Thyroid gland (tissue), 4 donors: ENCODE data around the gene TRIL.

ENCODE experiments used
- POLR2A ChIP-seq, 2 donors: fragments of 450-650 bp; IDR thresholded peaks; one replicate each; pipeline ENCODE4 v1.6.1; 2017; ENCODE audit warnings: antibody characterized with exemption in 2 of 2, mild to moderate bottlenecking in 2 of 2, moderate library complexity in 1 of 2
- TF ChIP-seq, protein P1 (sequence below), 6 experiments: fragments of 200-600 bp in 3 of 6; fragments of 450-650 bp in 3 of 6; sonication (generic) in 3 of 6; IDR thresholded peaks; one replicate each; pipeline ENCODE4 v1.5.1; 2016 to 2019; ENCODE audit warnings: antibody characterized with exemption in 6 of 6, mild to moderate bottlenecking in 2 of 6, inconsistent platforms in 1 of 6, moderate library complexity in 1 of 6

DNA sequence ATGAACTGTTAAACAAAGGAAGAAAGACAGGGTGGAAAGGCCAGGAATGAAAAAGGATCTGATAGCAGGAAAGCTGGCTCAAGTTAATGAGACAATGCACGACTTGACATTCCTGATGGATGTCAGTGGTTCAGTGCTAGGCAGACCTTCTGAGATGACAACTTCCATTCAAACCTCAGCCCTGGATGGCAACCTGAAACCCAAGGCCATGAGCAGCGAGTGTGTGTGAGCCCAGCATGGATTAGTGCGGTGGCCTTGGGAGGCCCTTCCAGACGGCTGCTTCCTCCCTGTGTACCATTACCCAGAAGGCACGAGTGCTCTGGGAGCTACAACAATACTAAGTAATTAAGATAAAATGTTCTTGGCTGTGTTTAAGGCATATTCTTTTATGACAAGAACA lies 18.8 kb downstream of the TRIL start:
- TF ChIP-seq, protein P1, sequence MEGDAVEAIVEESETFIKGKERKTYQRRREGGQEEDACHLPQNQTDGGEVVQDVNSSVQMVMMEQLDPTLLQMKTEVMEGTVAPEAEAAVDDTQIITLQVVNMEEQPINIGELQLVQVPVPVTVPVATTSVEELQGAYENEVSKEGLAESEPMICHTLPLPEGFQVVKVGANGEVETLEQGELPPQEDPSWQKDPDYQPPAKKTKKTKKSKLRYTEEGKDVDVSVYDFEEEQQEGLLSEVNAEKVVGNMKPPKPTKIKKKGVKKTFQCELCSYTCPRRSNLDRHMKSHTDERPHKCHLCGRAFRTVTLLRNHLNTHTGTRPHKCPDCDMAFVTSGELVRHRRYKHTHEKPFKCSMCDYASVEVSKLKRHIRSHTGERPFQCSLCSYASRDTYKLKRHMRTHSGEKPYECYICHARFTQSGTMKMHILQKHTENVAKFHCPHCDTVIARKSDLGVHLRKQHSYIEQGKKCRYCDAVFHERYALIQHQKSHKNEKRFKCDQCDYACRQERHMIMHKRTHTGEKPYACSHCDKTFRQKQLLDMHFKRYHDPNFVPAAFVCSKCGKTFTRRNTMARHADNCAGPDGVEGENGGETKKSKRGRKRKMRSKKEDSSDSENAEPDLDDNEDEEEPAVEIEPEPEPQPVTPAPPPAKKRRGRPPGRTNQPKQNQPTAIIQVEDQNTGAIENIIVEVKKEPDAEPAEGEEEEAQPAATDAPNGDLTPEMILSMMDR (IDR thresholded peaks at IDR 0.05), result no peak
- no peak for TF ChIP-seq POLR2A (IDR thresholded peaks at IDR 0.05)
